ENCODE data around the gene CEP57L1. TPM values are rescaled to one million over a fixed set of nuclear protein-coding genes. Genes with fewer than 3 reads are reported as not detected.
"Not testable (repeated sequence)": the region's sequence is repeated elsewhere in the genome, so short reads cannot be mapped to it uniquely, and the experiment has no call there.

Gene CEP57L1
- total and polyA plus RNA-seq, 10 of the 15 experiments (the other 5 are each of a cell fraction or from before 2014, with no cell fraction given), result 12.7 to 30.5 (median 21.9) TPM

DNA sequence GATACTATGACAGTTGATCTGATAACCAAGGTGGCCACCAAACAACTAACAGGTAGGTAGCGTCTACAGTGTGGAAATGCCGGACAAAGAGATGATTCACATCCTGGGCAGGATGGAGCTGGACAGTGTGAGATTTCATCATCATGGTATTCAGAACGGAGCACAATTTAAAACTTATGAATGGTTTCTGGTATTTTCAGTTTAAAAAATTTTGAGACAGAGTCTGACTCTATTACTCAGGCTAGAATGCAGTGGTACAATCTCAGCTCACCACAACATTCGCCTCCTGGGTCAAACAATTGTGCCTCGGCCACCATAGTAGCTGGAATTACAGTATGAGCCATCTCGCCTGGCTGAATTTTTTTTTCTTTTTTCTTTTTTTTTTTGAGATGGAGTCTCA is 43.8 kb downstream of the CEP57L1 start (continued):
- TF ChIP-seq PAX5 (IDR thresholded peaks at IDR 0.05; ENCODE audit: borderline replicate concordance, low read depth, low read length), result no peak
- TF ChIP-seq GATAD2B (conservative IDR thresholded peaks at IDR 0.05; ENCODE audit: low read depth), result no peak
- TF ChIP-seq TCF3 (IDR thresholded peaks at IDR 0.05; ENCODE audit: borderline replicate concordance, insufficient read depth, low read depth, low read length), result no peak
- no peak for TF ChIP-seq RAD21 (IDR thresholded peaks at IDR 0.05; ENCODE audit: insufficient read depth, low read depth, low read length)
- no peak for TF ChIP-seq PML (IDR thresholded peaks at IDR 0.05; ENCODE audit: low read length)
- TF ChIP-seq, protein P1, sequence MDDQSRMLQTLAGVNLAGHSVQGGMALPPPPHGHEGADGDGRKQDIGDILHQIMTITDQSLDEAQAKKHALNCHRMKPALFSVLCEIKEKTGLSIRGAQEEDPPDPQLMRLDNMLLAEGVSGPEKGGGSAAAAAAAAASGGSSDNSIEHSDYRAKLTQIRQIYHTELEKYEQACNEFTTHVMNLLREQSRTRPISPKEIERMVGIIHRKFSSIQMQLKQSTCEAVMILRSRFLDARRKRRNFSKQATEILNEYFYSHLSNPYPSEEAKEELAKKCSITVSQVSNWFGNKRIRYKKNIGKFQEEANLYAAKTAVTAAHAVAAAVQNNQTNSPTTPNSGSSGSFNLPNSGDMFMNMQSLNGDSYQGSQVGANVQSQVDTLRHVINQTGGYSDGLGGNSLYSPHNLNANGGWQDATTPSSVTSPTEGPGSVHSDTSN (IDR thresholded peaks at IDR 0.05; ENCODE audit: insufficient replicate concordance, low read depth, low read length), result no peak

DNA sequence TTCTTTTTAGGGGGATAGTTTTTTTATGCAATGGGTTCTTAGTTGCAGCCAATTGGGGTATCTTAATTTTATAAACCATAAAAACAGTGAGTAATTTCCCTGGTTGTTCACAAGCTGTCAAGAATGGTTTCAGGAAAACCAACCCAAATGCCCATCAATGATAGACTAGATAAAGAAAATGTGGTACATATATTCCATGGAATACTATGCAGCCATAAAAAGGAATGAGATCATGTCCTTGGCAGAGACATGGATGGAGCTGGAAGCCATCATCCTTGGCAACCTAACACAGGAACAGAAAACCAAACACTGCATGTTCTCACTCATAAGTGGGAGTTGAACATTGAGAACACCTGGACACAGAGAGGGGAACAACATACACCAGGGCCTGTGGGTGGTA is 46.8 kb downstream of the CEP57L1 start:
- H3K9ac ChIP-seq (ENCODE audit: control insufficient read depth, insufficient read depth, low read length); H3K4me2 ChIP-seq (ENCODE audit: control insufficient read depth, insufficient read depth); BruUV-seq (replicated peaks); H3K27me3 ChIP-seq (replicated peaks in 1 of 2; ENCODE audit: control insufficient read depth in 2 of 2, insufficient read depth in 2 of 2, low read length in 1 of 2); POLR2A ChIA-PET; H3K79me2 ChIP-seq (ENCODE audit: control insufficient read depth, insufficient read depth, low read length); H3K36me3 ChIP-seq (ENCODE audit: control insufficient read depth in 2 of 2, insufficient read depth in 2 of 2, low read length in 1 of 2); H3K9me3 ChIP-seq (replicated peaks; ENCODE audit: control insufficient read depth, insufficient read depth, low read length); intact Hi-C loops (cut with micrococcal nuclease; ENCODE audit: unreplicated experiment); in situ Hi-C loops (cut with MboI); H3K27ac ChIP-seq (ENCODE audit: control insufficient read depth, insufficient read depth); ATAC-seq; H2AFZ ChIP-seq (ENCODE audit: control insufficient read depth, low read depth, low read length); H3K4me1 ChIP-seq (ENCODE audit: control insufficient read depth, insufficient read depth, low read length); H3K4me3 ChIP-seq; DNase-seq (ENCODE audit: low read depth, low spot score); CTCF ChIA-PET; FAIRE-seq; H4K20me1 ChIP-seq (ENCODE audit: control insufficient read depth, insufficient read depth); RAD21 ChIA-PET (ENCODE audit: unreplicated experiment): not testable (repeated sequence)
- SMC1A ChIA-PET (ENCODE audit: uncharacterized antibody, unreplicated experiment), result interaction anchor here (1.0 kb wide), 1 partner anchor 22 kb away, joined by 3 read pairs; no protein-coding TSS in a partner anchor

DNA sequence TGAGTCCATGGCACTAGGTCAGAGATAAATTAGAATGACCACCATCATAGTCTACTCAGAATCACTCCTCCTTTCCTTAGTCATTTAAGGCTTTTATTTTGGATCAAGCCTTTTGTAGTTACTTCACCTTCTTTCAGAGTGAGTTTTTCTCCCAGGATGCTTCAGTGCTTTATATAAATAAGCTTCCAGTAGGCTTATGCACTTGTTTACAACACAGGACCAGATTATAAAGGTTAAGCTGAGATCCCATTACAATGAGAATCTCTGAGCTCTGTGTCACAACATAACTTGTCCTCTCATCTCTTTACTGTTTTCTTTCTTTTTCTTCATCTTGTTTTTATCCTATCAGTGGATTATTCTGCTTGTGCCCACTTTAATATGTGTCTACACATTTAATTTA is 47.9 kb downstream of the CEP57L1 start:
- no peak overlapping the region for H2AFZ ChIP-seq (ENCODE audit: control insufficient read depth, low read depth, low read length)
- DNase-seq (ENCODE audit: low read depth, low spot score) (no peak), ATAC-seq (no peak), FAIRE-seq (no peak)
- no peak overlapping the region for H3K4me2 ChIP-seq (ENCODE audit: control insufficient read depth, insufficient read depth)
- RAD21 ChIA-PET (ENCODE audit: unreplicated experiment), result interaction anchor here (1.2 kb wide), 1 partner anchor 49 kb away, joined by 3 read pairs; the partner anchor contains the start of gene SESN1
- no peak overlapping the region for H3K4me3 ChIP-seq
- SMC1A ChIA-PET (ENCODE audit: uncharacterized antibody, unreplicated experiment), result no interaction called here
- no peak overlapping the region for H3K9ac ChIP-seq (ENCODE audit: control insufficient read depth, insufficient read depth, low read length)
- BruUV-seq (replicated peaks), result no TSS peak
- no peaks in the 10 kb centered on the region for H3K79me2 ChIP-seq (ENCODE audit: control insufficient read depth, insufficient read depth, low read length)
- H3K27ac ChIP-seq (ENCODE audit: control insufficient read depth, insufficient read depth), result no peak overlapping the region
- POLR2A ChIA-PET, result no interaction called here
- intact Hi-C loops (cut with micrococcal nuclease; ENCODE audit: unreplicated experiment) (no loop called here), in situ Hi-C loops (cut with MboI) (no loop called here)
- CTCF ChIA-PET, result no interaction called here
- H4K20me1 ChIP-seq (ENCODE audit: control insufficient read depth, insufficient read depth), result no peaks in the 10 kb centered on the region
- no peaks in the 10 kb centered on the region for H3K36me3 ChIP-seq (ENCODE audit: control insufficient read depth in 2 of 2, insufficient read depth in 2 of 2, low read length in 1 of 2)
- H3K4me1 ChIP-seq (ENCODE audit: control insufficient read depth, insufficient read depth, low read length), result no peaks in the 10 kb centered on the region
- no peaks in the 10 kb centered on the region for H3K9me3 ChIP-seq (replicated peaks; ENCODE audit: control insufficient read depth, insufficient read depth, low read length)
- H3K27me3 ChIP-seq (replicated peaks in 1 of 2; ENCODE audit: control insufficient read depth in 2 of 2, insufficient read depth in 2 of 2, low read length in 1 of 2), result no peaks in the 10 kb centered on the region
- TF ChIP-seq ESRRA (IDR thresholded peaks at IDR 0.05; ENCODE audit: low read length), result no peak
- TF ChIP-seq, protein P2, sequence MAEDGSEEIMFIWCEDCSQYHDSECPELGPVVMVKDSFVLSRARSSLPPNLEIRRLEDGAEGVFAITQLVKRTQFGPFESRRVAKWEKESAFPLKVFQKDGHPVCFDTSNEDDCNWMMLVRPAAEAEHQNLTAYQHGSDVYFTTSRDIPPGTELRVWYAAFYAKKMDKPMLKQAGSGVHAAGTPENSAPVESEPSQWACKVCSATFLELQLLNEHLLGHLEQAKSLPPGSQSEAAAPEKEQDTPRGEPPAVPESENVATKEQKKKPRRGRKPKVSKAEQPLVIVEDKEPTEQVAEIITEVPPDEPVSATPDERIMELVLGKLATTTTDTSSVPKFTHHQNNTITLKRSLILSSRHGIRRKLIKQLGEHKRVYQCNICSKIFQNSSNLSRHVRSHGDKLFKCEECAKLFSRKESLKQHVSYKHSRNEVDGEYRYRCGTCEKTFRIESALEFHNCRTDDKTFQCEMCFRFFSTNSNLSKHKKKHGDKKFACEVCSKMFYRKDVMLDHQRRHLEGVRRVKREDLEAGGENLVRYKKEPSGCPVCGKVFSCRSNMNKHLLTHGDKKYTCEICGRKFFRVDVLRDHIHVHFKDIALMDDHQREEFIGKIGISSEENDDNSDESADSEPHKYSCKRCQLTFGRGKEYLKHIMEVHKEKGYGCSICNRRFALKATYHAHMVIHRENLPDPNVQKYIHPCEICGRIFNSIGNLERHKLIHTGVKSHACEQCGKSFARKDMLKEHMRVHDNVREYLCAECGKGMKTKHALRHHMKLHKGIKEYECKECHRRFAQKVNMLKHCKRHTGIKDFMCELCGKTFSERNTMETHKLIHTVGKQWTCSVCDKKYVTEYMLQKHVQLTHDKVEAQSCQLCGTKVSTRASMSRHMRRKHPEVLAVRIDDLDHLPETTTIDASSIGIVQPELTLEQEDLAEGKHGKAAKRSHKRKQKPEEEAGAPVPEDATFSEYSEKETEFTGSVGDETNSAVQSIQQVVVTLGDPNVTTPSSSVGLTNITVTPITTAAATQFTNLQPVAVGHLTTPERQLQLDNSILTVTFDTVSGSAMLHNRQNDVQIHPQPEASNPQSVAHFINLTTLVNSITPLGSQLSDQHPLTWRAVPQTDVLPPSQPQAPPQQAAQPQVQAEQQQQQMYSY (CRISPR knock-in tag; IDR thresholded peaks at IDR 0.05), result no peak
- no peak for TF ChIP-seq MYB (IDR thresholded peaks at IDR 0.05; ENCODE audit: borderline replicate concordance, low read depth, low read length)
- no peak for TF ChIP-seq MXI1 (IDR thresholded peaks at IDR 0.05; ENCODE audit: low read depth, low read length)
